GM23248 (cell line): ENCODE data around the gene LIN28B.
"Not testable (repeated sequence)": the region's sequence is repeated elsewhere in the genome, so short reads cannot be mapped to it uniquely, and the experiment has no call there.

Experiments
- EZH2 ChIP-seq: fragments of 200-600 bp; sonication (generic); IDR thresholded peaks from 2 replicates; pipeline ENCODE4 v1.6.1; 2018; ENCODE audit warnings: antibody characterized with exemption, mild to moderate bottlenecking; ENCODE audit not compliant: insufficient read depth, poor library complexity, severe bottlenecking
- EZH2phosphoT487 ChIP-seq: fragments of 200-600 bp; sonication (generic); IDR thresholded peaks from 2 replicates; pipeline ENCODE4 v1.6.1; 2018; ENCODE audit warnings: antibody characterized with exemption, moderate library complexity, mild to moderate bottlenecking, low read depth; ENCODE audit not compliant: insufficient read depth

- TF ChIP-seq EZH2phosphoT487, EZH2: not testable (repeated sequence)
Measured at GRCh38 chr6:105081662-105082061, 124.8 kb downstream of the LIN28B start.
